HepG2 (cell line): ENCODE measurements around the gene PSAPL1. TPM values are rescaled to one million over a fixed set of nuclear protein-coding genes. Genes with fewer than 3 reads are reported as not detected.

Source experiments
- ATAC-seq: fragments of 200-7000 bp; cut with Tn5 transposase; 3 replicates; pipeline ENCODE4 v1.9.1; 2020; ENCODE audit warnings: mild to moderate bottlenecking, moderate library complexity
- BruUV-seq: library from RNA; stranded (reverse); fragments of 400-500 nt; replicated peaks from 2 replicates; lab custom pipeline; 2021; lab: Mats Ljungman, UMichigan
- CTCF ChIA-PET: fragments of 300-600 bp; formaldehyde crosslinking; extraction: SDS; loops from one replicate; lab custom pipeline; 2021; ENCODE audit warnings: low total read pairs, inconsistent platforms, low intra/inter-chr PET ratio; lab: Yijun Ruan, JAX
- POLR2A ChIA-PET: fragments of 350-600 bp; sonication (Branson Sonifier 250); formaldehyde crosslinking; loops from one replicate; lab custom pipeline; 2020; ENCODE audit warnings: antibody characterized with exemption, inconsistent platforms; lab: Yijun Ruan, JAX
- DNase-seq: peaks from one replicate; pipeline ENCODE4 v3.0.0-alpha.2; 2015; ENCODE audit warnings: low spot score
- FAIRE-seq: peaks from 3 replicates; lab custom pipeline; 2011; peaks lifted over from hg19 to GRCh38; lab: Jason Lieb, UNC
- H2AFZ ChIP-seq: one replicate; pipeline ENCODE4 v1.6.1; 2011; ENCODE audit warnings: low read length, inconsistent platforms
- H3K27ac ChIP-seq: fragments of 300-600 bp; 3 replicates; pipeline ENCODE4 v1.8.0; 2011; ENCODE audit warnings: mixed run types, mild to moderate bottlenecking, mixed read lengths, low read length, inconsistent platforms; ENCODE audit not compliant: insufficient read depth; ENCODE audit errors: extremely low read length
- H3K27me3 ChIP-seq, 2 experiments: fragments of 200-600 bp in 1 of 2; 2 replicates in 1 of 2; 3 replicates in 1 of 2; pipeline versions ENCODE4 v1.6.0 to v1.8.0; 2011; ENCODE audit warnings: low read length in 2 of 2, mild to moderate bottlenecking in 2 of 2, moderate library complexity in 2 of 2, inconsistent platforms in 1 of 2; ENCODE audit not compliant: insufficient read depth in 2 of 2, control insufficient read depth in 1 of 2
- H3K36me3 ChIP-seq, 2 experiments: fragments of 200-600 bp in 1 of 2; replicated peaks in 1 of 2; 2 replicates in 1 of 2; 3 replicates in 1 of 2; pipeline versions ENCODE4 v1.5.1 to v1.8.0; 2011; ENCODE audit warnings: low read length in 2 of 2, inconsistent platforms in 1 of 2; ENCODE audit not compliant: insufficient read depth in 2 of 2, control insufficient read depth in 1 of 2
- H3K4me1 ChIP-seq: 2 replicates; pipeline ENCODE4 v1.5.1; 2012; ENCODE audit warnings: low read length, inconsistent platforms; ENCODE audit not compliant: insufficient read depth
- H3K4me2 ChIP-seq: 2 replicates; pipeline ENCODE4 v1.6.0; 2011; ENCODE audit warnings: low read depth, low read length, inconsistent platforms
- H3K4me3 ChIP-seq, 3 experiments: fragments of 200-600 bp in 1 of 3; sonication (generic), shearing (Covaris generic) in 1 of 3; replicated peaks in 1 of 3; 2 replicates each; pipeline ENCODE4 v1.5.1; 2011 to 2016; ENCODE audit warnings: low read length in 3 of 3, inconsistent platforms in 2 of 3, low read depth in 2 of 3, mild to moderate bottlenecking in 2 of 3, control low read depth in 1 of 3, mixed read lengths in 1 of 3; ENCODE audit not compliant: insufficient read depth in 1 of 3
- H3K79me2 ChIP-seq: one replicate; pipeline ENCODE4 v1.6.1; 2011; ENCODE audit warnings: low read length, inconsistent platforms; ENCODE audit not compliant: insufficient read depth
- H3K9ac ChIP-seq: 2 replicates; pipeline ENCODE4 v1.6.0; 2011; ENCODE audit warnings: mild to moderate bottlenecking, low read depth, low read length, inconsistent platforms; ENCODE audit not compliant: insufficient read depth
- H3K9me3 ChIP-seq: 2 replicates; pipeline ENCODE4 v1.5.1; 2012; ENCODE audit warnings: mild to moderate bottlenecking, low read length
- H4K20me1 ChIP-seq: 2 replicates; pipeline ENCODE4 v1.6.0; 2011; ENCODE audit warnings: inconsistent platforms, mild to moderate bottlenecking, low read length, moderate library complexity; ENCODE audit not compliant: insufficient read depth
- DR1 ChIP-seq: sonication (generic); formaldehyde crosslinking; IDR thresholded peaks from 2 replicates; pipeline ENCODE4 v1.8.0; 2021; ENCODE audit warnings: mild to moderate bottlenecking, missing genetic modification reagents, inconsistent platforms
- HHEX ChIP-seq: IDR thresholded peaks from 2 replicates; pipeline ENCODE4 v1.6.1; 2016; ENCODE audit warnings: control low read depth
- HIVEP1 ChIP-seq: sonication (generic); formaldehyde crosslinking; IDR thresholded peaks from 2 replicates; pipeline ENCODE4 v1.4.0; 2020; ENCODE audit warnings: mild to moderate bottlenecking, missing genetic modification reagents
- NAIF1 ChIP-seq: sonication (generic); formaldehyde crosslinking; IDR thresholded peaks from 2 replicates; pipeline ENCODE4 v1.5.0; 2020; ENCODE audit warnings: mild to moderate bottlenecking, missing genetic modification reagents, borderline replicate concordance
- NCOA1 ChIP-seq: sonication (generic); formaldehyde crosslinking; IDR thresholded peaks from 2 replicates; pipeline ENCODE4 v1.9.0; 2021; ENCODE audit warnings: missing genetic modification reagents
- POLR2A ChIP-seq, 2 experiments: IDR thresholded peaks; 2 replicates each; pipeline ENCODE4 v1.6.1; 2011; ENCODE audit warnings: low read depth in 2 of 2, low read length in 2 of 2, mild to moderate bottlenecking in 1 of 2, moderate library complexity in 1 of 2; ENCODE audit not compliant: insufficient read depth in 1 of 2
- SOX13 ChIP-seq, 3 experiments: fragments of 450-650 bp in 1 of 3; sonication (generic) in 1 of 3; formaldehyde crosslinking in 1 of 3; IDR thresholded peaks in 2 of 3; conservative IDR thresholded peaks in 1 of 3; 2 replicates each; pipeline versions ENCODE4 v1.5.0 to v1.6.1; 2016 to 2020; ENCODE audit warnings: antibody characterized with exemption in 1 of 3, mild to moderate bottlenecking in 1 of 3, missing compliant biosample characterization in 1 of 3, missing genetic modification reagents in 1 of 3, moderate library complexity in 1 of 3
- SUZ12 ChIP-seq: fragments of 150-350 bp; IDR thresholded peaks from 2 replicates; pipeline ENCODE4 v1.6.1; 2014; ENCODE audit warnings: low read depth, low read length
- TEF ChIP-seq: sonication (generic); formaldehyde crosslinking; IDR thresholded peaks from 2 replicates; pipeline ENCODE4 v1.5.0; 2020; ENCODE audit warnings: missing genetic modification reagents
- TGIF2 ChIP-seq: IDR thresholded peaks from 2 replicates; pipeline ENCODE4 v1.6.1; 2016; ENCODE audit warnings: control low read depth, missing compliant biosample characterization
- YEATS4 ChIP-seq: sonication (generic); formaldehyde crosslinking; IDR thresholded peaks from 2 replicates; pipeline ENCODE4 v1.4.0; 2020; ENCODE audit warnings: missing genetic modification reagents, borderline replicate concordance
- ZNF274 ChIP-seq: sonication (generic); formaldehyde crosslinking; IDR thresholded peaks from 2 replicates; pipeline ENCODE4 v1.5.1; 2020; ENCODE audit warnings: mild to moderate bottlenecking, missing genetic modification reagents
- ZNF296 ChIP-seq: sonication (generic); formaldehyde crosslinking; conservative IDR thresholded peaks from 2 replicates; pipeline ENCODE4 v1.5.0; 2020; ENCODE audit warnings: mild to moderate bottlenecking, missing genetic modification reagents
- ZNF572 ChIP-seq: sonication (generic); formaldehyde crosslinking; IDR thresholded peaks from 2 replicates; pipeline ENCODE4 v1.5.1; 2020; ENCODE audit warnings: mild to moderate bottlenecking, missing genetic modification reagents
- ZNF577 ChIP-seq: sonication (generic); formaldehyde crosslinking; IDR thresholded peaks from 2 replicates; pipeline ENCODE4 v1.4.0; 2020; ENCODE audit warnings: mild to moderate bottlenecking, low read depth, missing genetic modification reagents, borderline replicate concordance
- ZNF878 ChIP-seq: sonication (generic); formaldehyde crosslinking; IDR thresholded peaks from 2 replicates; pipeline ENCODE4 v1.8.1; 2023; ENCODE audit warnings: mild to moderate bottlenecking, missing genetic modification reagents, moderate library complexity
- ZSCAN5A ChIP-seq: sonication (generic); formaldehyde crosslinking; IDR thresholded peaks from 2 replicates; pipeline ENCODE4 v1.8.0; 2022; ENCODE audit warnings: mild to moderate bottlenecking, missing genetic modification reagents, borderline replicate concordance
- whole genome bisulfite sequencing: methylation state at CpG from one replicate; pipeline ENCODE4 v1.1.6; 2017; ENCODE audit warnings: low lambda C conversion rate; 5-methylcytosine and 5-hydroxymethylcytosine counted together
- in situ Hi-C: cut with HindIII; loops from 2 replicates; pipeline ENCODE4 v1.10.0; 2017; ENCODE audit warnings: low pct_unique_long_range_greater_than_20kb; ENCODE audit not compliant: extremely low pct_ligation_motif_present
- intact Hi-C: fragments of 100-400 bp; cut with micrococcal nuclease; formaldehyde crosslinking; loops from one replicate; pipeline ENCODE4 v1.10.0; 2022; ENCODE audit not compliant: unreplicated experiment
- polyA plus RNA-seq, 8 experiments: library from polyadenylated mRNA; depleted of rRNA in 3 of 8; stranded (reverse) in 7 of 8; unstranded in 1 of 8; fragments of >200 nt; fragmentation: Illumina TruSeq in 4 of 8; extraction: Trizol in 4 of 8; gene quantifications; 2 replicates each; pipeline versions ENCODE4 v1.2.1 to v1.2.3, GENCODE V29; 2011 to 2016; ENCODE audit warnings: low read depth in 4 of 8, missing spikeins in 1 of 8, mixed read lengths in 1 of 8; ENCODE audit not compliant: insufficient read depth in 1 of 8
- total RNA-seq, 5 experiments: library from RNA; depleted of rRNA; stranded (reverse); fragments of >200 nt; fragmentation: Illumina TruSeq; extraction: Trizol; gene quantifications; 2 replicates each; pipeline ENCODE4 v1.2.3, GENCODE V29; 2016; ENCODE audit warnings: low read depth in 1 of 5

Gene PSAPL1
- total and polyA plus RNA-seq, 2 of the 13 experiments (the other 11 are each of a cell fraction or from before 2014, with no cell fraction given), result 0.02 to 0.16 TPM

- H3K79me2 ChIP-seq, result no peaks in the 10 kb centered on the region
- peaks cover 14 to 57% of the 10 kb centered on the region in 2 experiments; a peak in 4 of 5 replicates for H3K27me3 ChIP-seq
- no peaks in the 10 kb centered on the region for H4K20me1 ChIP-seq
- POLR2A ChIA-PET, result no interaction called here
- WGBS, result 28% methylated on average over 9 of the region's 10 CpGs
- FAIRE-seq (no peak), ATAC-seq (no peak), DNase-seq (no peak)
- no peak overlapping the region for H2AFZ ChIP-seq
- TF ChIP-seq SOX13 (IDR thresholded peaks at IDR 0.05) (no peak), SOX13 (CRISPR knock-in tag; conservative IDR thresholded peaks at IDR 0.05 in 1 of 2, IDR thresholded peaks at IDR 0.05 in 1 of 2) (no peak), YEATS4 (no peak), ZNF577 (no peak), TGIF2 (CRISPR knock-in tag) (no peak), POLR2A (IDR thresholded peaks at IDR 0.05; ENCODE audit: insufficient read depth in 1 of 2, low read depth in 2 of 2, low read length in 2 of 2) (no peak), NAIF1 (CRISPR knock-in tag) (no peak), SUZ12 (no peak), ZNF274 (CRISPR knock-in tag) (no peak), TEF (no peak), ZSCAN5A (no peak), ZNF878 (CRISPR knock-in tag) (no peak), HHEX (CRISPR knock-in tag) (no peak), DR1 (CRISPR knock-in tag) (no peak), NCOA1 (no peak), HIVEP1 (CRISPR knock-in tag) (no peak), ZNF296 (CRISPR knock-in tag) (no peak), ZNF572 (CRISPR knock-in tag) (no peak)
- CTCF ChIA-PET, result no interaction called here
- intact Hi-C loops (no loop called here), in situ Hi-C loops (no loop called here)
- H3K4me1 ChIP-seq, result peaks cover 9% of the 10 kb centered on the region
- BruUV-seq, result no TSS peak
- no peaks in the 10 kb centered on the region for H3K9me3 ChIP-seq
- no peak overlapping the region for H3K9ac ChIP-seq
- H3K4me2 ChIP-seq, result no peak overlapping the region
- no peak overlapping the region for H3K27ac ChIP-seq
- no peaks in the 10 kb centered on the region for H3K36me3 ChIP-seq
- H3K4me3 ChIP-seq, result no peak overlapping the region
Measured at GRCh38 chr4:7427361-7427760, 7.4 kb downstream of the PSAPL1 start.
